ENCODE data around the gene IFI35. TPM values are rescaled to one million over a fixed set of nuclear protein-coding genes. Genes with fewer than 3 reads are reported as not detected.

The IFI35 gene
- total RNA-seq, 1 experiment from 2014 or later: 42.6 TPM

DNA sequence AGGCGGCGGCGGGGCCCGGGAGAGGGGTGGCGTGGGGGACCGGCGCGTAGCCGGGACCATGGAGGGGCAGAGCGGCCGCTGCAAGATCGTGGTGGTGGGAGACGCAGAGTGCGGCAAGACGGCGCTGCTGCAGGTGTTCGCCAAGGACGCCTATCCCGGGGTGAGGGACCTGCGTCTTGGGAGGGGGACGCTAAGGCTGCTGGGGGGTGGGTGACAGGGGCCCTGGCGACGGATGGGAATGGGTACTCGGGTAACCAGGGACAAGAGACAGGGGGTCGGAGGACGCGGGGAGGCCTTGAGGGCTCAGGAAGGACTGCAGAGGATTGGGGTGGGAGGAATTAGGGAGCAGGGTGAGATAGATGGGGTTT lies 18.7 kb downstream of the IFI35 start:
- H3K27ac ChIP-seq (ENCODE audit: low read length): no peak overlapping the region
- no peaks in the 10 kb centered on the region for H3K9me3 ChIP-seq (ENCODE audit: control insufficient read depth, insufficient read depth, low read depth, low read length)
- DNase-seq (ENCODE audit: low read depth, low spot score) (no peak), ATAC-seq (no peak)
- TF ChIP-seq TCF7L2 (IDR thresholded peaks at IDR 0.05; ENCODE audit: low read depth, low read length) (no peak), SIN3A (IDR thresholded peaks at IDR 0.05; ENCODE audit: borderline replicate concordance, insufficient read depth, low read depth, low read length) (no peak), CTCF (IDR thresholded peaks at IDR 0.05) (no peak), POLR2AphosphoS5 (IDR thresholded peaks at IDR 0.05; ENCODE audit: low read depth, low read length) (no peak)
- TF ChIP-seq, protein P1, sequence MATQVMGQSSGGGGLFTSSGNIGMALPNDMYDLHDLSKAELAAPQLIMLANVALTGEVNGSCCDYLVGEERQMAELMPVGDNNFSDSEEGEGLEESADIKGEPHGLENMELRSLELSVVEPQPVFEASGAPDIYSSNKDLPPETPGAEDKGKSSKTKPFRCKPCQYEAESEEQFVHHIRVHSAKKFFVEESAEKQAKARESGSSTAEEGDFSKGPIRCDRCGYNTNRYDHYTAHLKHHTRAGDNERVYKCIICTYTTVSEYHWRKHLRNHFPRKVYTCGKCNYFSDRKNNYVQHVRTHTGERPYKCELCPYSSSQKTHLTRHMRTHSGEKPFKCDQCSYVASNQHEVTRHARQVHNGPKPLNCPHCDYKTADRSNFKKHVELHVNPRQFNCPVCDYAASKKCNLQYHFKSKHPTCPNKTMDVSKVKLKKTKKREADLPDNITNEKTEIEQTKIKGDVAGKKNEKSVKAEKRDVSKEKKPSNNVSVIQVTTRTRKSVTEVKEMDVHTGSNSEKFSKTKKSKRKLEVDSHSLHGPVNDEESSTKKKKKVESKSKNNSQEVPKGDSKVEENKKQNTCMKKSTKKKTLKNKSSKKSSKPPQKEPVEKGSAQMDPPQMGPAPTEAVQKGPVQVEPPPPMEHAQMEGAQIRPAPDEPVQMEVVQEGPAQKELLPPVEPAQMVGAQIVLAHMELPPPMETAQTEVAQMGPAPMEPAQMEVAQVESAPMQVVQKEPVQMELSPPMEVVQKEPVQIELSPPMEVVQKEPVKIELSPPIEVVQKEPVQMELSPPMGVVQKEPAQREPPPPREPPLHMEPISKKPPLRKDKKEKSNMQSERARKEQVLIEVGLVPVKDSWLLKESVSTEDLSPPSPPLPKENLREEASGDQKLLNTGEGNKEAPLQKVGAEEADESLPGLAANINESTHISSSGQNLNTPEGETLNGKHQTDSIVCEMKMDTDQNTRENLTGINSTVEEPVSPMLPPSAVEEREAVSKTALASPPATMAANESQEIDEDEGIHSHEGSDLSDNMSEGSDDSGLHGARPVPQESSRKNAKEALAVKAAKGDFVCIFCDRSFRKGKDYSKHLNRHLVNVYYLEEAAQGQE (IDR thresholded peaks at IDR 0.05; ENCODE audit: insufficient read depth in 1 of 2, low read depth in 2 of 2, low read length in 1 of 2): no peak
- POLR2A ChIA-PET: no interaction called here
- peak overlapping the region in 1 of 2 experiments; percentile 20; a peak in 1 of 4 replicates for H3K4me3 ChIP-seq (ENCODE audit: low read depth in 2 of 2, low read length in 2 of 2)
- H3K36me3 ChIP-seq (ENCODE audit: control insufficient read depth, insufficient read depth, low read length): no peaks in the 10 kb centered on the region; the same call in 1 of the 2 replicates
- H3K4me1 ChIP-seq (ENCODE audit: control insufficient read depth, insufficient read depth, low read length): peaks cover 2% of the 10 kb centered on the region
- in situ Hi-C loops (cut with HindIII; ENCODE audit: low pct_unique_long_range_greater_than_20kb, low sequenced_read_pairs) (no loop called here), intact Hi-C loops (cut with micrococcal nuclease; ENCODE audit: unreplicated experiment) (no loop called here)
- BruUV-seq (replicated peaks): no TSS peak
- CTCF ChIA-PET: no interaction called here
- H3K27me3 ChIP-seq (ENCODE audit: control insufficient read depth, insufficient read depth, low read length): no peaks in the 10 kb centered on the region

DNA sequence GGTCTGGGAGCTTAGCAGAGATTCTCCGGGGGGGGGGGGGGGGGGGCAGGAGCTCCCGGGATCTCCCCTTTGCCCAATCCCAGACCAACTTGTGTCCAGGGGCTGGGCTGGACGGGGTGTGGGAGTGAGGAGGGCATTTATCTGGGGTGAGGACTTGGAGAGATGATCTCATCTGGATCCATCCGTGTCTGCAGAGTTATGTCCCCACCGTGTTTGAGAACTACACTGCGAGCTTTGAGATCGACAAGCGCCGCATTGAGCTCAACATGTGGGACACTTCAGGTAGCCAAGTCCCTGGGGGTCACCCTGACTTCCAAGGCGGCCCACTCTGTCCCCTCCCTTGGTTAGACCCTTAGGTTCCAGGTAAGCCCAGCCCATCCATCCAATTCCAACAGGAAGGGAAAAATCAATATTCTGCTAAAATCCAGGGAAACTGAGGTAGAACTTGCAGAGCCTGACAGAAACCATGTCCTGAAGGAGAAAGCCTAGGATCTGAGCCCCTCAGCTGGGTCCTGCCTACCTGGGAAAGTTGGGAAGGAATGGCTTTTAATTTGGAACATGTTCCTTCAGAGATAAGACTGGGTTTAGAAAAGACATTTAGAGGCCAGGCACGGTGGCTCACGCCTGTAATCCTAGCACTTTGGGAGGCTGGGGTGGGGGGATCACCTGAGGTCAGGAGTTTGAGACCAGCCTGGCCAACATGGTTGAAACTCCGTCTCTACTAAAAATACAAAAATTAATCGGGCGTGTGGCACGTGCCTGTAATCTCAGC lies 19.4 kb downstream of the IFI35 start:
- H3K27ac ChIP-seq (ENCODE audit: low read length): no peak overlapping the region
- no peak for DNase-seq (ENCODE audit: low read depth, low spot score)
- H3K4me1 ChIP-seq (ENCODE audit: control insufficient read depth, insufficient read depth, low read length): no peaks in the 10 kb centered on the region
- no peak for ATAC-seq
- no peaks in the 10 kb centered on the region for H3K9me3 ChIP-seq (ENCODE audit: control insufficient read depth, insufficient read depth, low read depth, low read length)
- H3K36me3 ChIP-seq (ENCODE audit: control insufficient read depth, insufficient read depth, low read length): no peaks in the 10 kb centered on the region; the same call in 1 of the 2 replicates
- CTCF ChIA-PET: no interaction called here
- intact Hi-C loops (cut with micrococcal nuclease; ENCODE audit: unreplicated experiment) (no loop called here), in situ Hi-C loops (cut with HindIII; ENCODE audit: low pct_unique_long_range_greater_than_20kb, low sequenced_read_pairs) (no loop called here)
- POLR2A ChIA-PET: no interaction called here
- TF ChIP-seq SIN3A (IDR thresholded peaks at IDR 0.05; ENCODE audit: borderline replicate concordance, insufficient read depth, low read depth, low read length): no peak
- TF ChIP-seq, protein P1 (IDR thresholded peaks at IDR 0.05; ENCODE audit: insufficient read depth in 1 of 2, low read depth in 2 of 2, low read length in 1 of 2): no peak
- BruUV-seq (replicated peaks): no TSS peak
- H3K4me3 ChIP-seq (ENCODE audit: low read depth in 2 of 2, low read length in 2 of 2): peak overlapping the region in 1 of 2 experiments; percentile 20; a peak in 1 of 4 replicates
- H3K27me3 ChIP-seq (ENCODE audit: control insufficient read depth, insufficient read depth, low read length): no peaks in the 10 kb centered on the region

Data from Panc1 (cell line).